Activated CD8-positive, alpha-beta memory T cell treated with anti-CD3 and anti-CD28 coated beads, Interleukin-2, amount 50 U/mL, for 48 hours (primary cell): ENCODE results near the gene HDAC9.

Source experiments
- DNase-seq: peaks from one replicate; pipeline ENCODE4 v3.0.0-alpha.2; 2020

HDAC9 gene

DNA sequence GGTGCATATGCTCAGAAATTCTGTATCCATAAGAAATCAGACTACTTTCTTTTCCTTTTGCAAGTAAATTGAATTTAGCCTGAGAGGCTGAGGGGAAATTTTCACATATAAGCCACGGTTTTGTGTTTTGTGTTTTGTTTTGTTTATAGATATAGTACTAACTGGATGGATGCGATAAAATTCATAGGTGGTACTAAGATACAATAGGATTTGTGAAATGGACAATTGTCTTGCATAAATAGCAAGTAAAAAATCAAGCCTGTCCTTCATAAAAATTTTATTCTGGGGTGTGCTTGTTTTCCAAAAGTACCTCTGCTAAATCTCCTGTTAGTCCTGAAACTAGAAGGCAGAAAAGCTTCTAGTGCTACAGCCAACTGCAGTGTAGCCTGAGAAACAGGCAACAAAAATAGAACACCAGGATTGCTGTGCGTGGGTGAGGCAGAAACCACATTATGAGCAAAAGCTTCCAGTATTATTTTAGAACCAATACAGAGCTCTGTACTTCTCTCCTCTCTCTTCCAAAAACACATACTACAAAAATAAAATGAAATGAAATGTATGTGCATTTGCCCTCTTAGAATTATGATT lies 634 bp upstream of the HDAC9 start:
- no peak for DNase-seq

DNA sequence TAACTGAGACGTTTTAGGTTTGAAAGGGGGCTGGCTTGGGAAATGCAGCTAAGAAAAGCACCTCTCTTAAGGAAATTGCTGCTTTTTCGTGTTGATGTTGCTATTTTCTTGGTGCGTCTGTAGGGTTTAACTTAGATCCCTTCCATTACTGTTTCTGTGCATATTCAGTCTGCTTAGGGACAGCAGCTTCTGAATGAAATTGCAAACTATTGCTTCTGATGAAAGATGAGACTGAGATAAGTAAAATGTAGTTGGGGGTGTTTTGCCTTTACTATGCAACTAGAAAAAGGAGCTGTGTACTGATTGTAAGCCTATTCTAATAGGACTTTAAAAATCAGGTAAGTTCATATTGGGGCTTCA lies 772 bp downstream of the HDAC9 start:
- no peak for DNase-seq

DNA sequence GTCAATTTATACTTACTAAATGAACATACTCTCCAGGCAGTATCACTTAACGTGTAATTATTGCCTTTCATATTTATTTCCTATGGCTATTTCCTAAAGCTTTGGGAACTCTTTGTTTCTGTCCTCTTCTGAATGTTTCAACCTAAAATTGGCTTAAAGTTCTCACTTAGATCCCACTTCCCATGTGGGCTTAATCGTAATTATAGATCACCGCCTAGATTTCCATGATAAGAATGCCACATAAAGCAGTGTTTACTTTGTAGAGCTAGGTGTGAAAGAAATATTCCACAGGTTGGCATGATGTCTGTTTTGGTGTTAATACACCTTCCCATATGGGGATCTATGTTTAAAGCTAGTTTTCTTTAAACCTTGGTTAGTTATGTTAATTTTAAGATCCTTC lies 1.5 kb downstream of the HDAC9 start:
- no peak for DNase-seq

DNA sequence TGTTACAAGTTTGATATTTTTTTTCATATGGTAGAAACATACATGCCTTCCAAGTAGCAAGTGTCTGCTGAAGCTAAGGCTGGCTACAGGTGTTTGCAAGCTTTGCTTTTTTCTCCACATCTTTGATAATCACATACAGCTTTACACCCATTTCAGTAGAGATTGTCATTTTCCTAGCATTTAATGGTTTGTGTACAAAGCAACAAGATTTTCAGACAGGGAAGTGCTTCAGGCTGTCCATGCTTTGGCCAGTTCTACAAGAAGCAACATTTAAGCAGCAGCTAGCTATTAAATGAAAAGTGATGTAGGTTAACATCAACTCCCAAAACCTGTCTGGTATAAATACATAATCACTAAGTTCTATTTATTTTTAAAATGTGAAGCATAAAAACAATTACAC lies 2.3 kb downstream of the HDAC9 start:
- no peak for DNase-seq

DNA sequence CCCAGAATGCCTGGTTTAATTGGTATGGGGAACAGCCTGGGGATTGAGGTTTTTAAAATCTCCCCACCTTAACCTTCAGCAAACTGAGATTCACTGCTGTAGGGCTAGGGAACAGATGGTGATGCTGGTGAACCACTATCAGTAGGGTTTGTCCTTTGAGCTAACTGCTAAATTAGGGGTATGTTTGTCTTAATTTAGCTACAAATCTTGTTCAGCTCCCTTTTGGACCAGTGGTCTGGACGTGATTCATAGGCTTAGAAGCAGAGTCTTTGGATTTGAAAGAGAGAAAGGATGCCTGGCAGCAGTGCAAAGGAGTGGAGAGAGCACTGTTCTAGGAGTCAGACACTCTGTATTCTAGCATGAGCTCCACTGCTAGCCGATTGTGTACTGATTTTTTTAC lies 2.8 kb downstream of the HDAC9 start:
- DNase-seq = no peak

DNA sequence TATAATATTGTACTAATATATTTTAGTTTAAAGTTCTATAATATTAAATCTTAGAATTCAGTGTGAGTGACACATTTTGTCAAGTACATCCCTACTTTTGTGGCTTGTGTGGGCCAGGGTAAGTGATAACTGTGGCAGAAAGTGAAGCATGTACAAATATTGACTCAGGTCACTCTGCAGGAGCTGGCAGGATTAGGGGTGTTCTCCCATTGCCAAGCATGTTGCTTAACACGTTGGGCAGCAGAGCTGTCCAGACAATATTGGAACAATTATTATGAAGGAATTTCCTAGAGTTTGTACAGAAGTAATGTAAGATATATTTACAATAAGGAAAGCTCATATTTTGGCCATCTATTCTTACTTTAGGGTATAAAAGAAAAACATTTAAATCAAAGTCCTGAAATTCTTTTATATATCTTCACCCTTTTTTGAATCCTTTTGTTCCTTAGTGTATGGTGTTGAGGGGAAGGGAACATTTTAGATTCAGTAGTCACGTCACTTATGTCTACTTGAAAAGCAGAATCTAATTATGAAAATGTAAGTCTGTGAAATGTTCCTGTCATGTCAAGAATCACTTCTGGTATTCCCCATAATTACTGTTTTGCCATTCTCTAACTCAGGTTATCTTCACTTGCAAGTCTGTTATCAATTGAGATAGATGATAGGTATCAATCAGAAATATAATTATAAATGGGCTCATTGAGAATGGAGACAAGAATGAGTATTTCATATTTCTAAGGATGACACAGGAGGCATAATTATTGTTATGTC lies 4.0 kb downstream of the HDAC9 start:
- DNase-seq = no peak

DNA sequence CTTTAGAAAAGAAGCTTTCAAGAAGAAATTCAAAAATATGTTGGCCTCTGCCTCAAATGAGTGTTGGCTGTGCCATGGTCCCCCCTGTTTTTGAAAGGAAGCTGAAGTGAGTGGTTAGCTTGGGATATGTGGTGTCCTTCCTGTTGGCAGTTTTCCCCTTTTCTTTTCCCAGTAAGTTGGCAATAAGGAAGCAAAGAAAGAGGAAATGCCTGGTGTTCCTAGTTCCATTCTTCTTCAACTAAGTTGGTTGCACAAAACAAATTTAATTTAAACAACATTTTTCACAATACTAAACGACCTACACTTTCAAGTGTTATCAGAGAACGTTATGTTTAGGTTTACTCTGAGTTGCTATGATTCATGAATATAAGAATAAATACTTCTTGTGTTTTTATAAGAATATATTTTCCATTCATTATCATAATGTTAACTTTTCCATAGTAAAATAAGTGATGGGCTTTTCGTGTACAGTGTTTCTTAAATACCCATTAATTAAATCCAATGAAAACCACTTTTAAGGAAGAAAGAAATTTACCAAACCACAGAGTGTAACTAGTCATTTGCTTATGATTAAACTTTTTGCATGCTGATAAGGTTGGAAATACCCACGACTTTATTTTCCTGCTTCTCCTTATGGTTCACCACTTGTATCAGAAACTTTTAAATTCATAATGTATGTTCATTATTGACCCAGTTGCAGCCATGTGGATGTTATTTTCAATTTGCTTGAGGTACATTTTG lies 7.7 kb downstream of the HDAC9 start:
- DNase-seq = no peak

DNA sequence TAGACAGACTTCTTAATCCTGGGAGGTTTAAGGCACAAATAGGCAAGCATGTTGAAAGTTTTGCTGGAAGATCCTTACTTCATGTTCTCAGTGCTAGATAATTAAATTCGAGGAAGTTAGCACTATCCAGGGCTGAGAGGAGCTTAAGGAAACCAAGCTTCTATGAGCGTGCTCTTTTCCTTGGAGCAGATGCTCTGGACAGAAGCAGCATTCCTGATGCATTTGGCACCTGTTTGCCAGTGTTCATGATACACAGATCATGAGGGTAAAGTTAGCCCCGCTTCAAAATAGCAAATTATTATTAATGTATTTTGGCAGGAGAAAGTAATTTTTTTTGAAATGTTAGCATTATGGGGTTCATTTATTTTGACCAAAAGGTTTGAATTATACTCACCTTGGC lies 9.4 kb downstream of the HDAC9 start:
- no peak for DNase-seq

DNA sequence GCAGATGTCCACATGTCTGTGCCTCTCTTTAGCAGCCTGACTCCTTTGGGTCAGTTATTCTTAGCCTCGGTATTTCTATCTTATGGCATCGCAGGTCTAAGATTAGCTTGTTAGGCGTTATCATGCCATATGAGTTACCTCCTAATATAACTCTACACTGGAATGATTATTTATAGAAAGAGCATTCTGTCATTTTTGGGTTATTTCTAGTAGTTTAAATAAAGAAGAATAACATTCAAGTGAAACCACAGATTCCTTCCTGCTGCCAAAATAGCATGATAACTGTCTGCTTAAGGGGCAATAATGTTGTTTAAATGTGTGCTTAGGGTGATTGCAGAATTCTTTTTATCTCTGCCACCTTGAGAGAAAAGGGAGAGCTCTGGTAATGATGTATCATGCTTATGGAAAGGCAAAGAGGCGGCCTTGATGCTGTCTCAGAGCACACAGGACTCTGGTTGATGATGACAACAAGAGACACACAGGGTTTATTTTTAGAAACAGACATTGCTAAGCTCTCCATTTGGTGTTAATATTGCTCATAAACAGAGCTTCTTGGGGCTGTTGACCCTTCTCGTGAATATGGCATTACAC lies 10.4 kb downstream of the HDAC9 start:
- DNase-seq = no peak

DNA sequence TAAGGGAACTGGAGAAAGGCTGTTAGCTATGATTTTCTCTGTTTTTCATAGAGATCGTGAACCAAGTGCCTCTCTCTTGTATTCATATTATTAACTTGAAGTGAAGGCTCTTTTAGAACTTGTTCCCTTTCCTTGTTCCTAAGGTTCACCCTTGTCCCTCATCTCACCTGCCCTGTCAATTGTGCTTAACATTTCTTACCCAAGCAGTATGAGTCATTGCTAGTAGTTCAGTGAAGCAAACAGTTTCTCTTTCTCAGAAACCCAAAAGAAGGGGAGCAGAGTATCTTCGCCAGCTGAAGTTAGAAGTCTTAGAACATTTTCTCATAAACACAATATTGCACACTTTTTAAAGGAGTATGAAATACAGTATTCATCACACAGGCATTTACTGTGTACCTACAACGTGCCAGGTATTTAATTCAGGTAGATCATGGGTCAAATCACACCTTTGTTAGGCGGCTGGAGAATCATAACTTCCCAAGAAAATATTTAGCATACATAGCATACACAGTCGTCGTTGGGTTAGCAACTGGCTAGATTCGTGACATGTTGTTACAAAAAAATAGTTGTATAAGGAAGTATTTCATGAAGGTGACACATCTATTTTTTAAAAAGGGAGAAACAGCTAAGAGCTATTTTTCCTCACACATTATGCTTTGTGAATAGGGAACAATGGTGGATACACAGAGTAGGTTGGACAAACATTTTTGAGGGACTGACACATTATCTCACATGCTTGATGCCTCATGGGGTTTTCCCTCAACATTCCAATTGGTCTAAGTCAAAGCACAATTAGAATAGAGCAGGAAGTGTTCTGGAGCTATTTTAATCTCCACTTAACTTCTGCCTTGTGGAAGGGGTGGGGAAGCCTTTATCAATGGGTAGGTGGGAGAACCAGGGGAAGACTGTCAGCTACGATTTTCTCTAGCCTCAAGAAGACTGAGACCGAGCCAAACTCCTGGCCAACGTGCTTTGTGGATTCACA lies 13.2 kb downstream of the HDAC9 start:
- no peak for DNase-seq

DNA sequence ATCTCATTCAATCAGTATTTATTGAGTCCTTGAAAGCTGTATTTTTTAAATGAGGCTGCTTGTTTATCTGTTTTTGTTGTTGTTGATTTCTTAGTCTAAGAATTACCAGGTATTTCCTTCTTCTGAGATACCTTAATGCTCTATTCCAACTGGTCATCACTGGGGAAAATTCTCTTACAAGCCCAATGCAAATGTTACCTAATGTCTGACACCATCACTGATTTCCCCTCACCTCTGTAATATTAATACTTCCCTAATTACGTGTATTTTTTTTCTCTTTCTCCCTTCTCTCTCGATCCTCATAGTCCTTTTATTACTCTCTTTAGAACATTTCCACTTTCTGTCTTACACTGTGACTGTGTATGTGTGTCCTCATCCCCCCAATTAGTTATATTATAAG lies 13.9 kb downstream of the HDAC9 start:
- DNase-seq = no peak

DNA sequence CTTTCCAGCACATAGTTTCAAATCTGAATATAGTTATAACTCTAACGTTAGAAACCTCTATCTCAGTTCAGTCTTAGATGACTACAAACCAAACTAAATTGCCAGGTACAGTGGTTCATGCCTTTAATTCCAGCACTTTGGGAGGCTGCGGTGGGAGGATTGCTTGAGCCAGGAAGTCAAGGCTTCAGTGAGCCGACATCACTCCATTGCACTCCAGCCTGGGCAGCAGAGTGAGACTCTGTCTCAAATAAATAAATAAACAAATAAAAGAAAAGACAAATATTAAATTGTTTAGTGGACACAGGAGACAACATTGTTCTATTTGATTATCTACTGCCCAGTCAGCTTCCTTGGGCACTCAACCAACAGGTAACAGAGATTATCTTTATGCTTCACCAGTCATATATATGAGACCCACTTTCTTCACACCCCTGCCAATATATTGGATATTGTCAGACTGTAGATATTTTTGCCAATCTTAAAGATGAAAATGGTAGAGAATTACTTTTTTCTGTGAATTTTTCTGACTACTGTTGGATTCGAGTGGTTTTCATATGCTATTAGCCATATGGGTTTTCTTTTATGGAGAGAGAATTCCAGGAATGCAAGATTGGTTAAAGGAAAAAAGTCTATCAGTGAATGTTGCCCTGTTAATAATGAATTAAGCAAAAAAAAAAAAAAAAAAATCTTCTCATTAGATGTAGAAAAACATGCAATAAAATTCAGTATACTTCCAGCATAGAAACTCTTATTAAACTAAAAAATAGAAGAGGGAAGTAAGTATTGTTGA lies 16.0 kb downstream of the HDAC9 start:
- DNase-seq = no peak

DNA sequence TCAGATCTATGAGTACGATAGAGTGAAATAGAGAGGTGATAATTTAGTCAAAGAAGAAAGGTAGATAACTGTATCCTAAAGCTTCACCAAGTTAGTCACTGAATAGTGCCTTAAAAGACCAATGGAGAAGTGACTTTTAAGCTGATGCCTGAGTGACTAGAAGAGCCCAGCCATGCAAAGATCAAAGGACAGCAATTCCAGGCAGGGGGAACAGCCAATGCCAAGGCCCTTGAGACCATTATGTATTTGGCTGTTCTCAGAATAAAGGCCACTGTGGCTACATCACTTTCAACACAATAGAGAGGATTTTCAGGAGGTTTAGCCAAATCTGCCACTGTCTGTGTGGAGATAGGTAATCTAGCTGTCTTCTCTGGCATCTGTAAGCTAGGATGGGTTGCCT lies 17.8 kb downstream of the HDAC9 start:
- no peak for DNase-seq

DNA sequence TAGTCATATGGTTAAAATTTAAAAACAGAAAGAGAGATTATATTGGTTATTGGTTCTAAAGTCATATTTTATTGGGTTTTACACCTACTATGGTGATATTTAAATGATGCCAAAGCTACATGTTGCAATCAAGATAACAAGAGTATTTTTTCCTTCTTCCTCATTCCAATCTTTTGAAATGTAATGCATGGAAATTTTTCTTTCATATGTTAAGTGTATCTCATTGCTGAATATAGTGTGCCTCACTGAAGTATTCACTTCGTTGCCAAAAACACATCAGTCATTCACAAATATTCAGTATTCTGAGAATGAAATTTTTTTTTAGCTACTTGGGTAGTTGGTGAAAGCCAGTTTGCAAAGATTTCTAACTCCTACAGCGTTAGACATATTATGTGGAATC lies 19.5 kb downstream of the HDAC9 start:
- DNase-seq = no peak

DNA sequence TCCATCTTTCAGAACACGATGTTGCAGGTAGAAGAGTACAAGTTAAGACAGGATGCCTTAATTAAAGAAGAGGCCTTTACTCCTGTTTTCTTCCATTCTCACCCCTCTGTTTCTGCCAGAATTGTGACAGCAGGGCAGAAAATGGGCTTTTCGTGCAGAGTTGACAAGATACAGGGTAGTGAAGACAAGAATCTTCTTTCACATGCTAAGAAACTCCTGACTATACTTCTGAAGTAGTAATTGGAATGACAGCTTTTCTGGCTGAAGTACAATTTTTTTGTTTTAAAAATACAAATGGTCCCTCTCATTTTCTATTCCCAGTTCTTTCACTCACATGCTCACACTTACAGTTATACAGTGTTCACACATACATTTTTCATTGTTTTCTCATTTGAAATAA lies 22.1 kb downstream of the HDAC9 start:
- no peak for DNase-seq

DNA sequence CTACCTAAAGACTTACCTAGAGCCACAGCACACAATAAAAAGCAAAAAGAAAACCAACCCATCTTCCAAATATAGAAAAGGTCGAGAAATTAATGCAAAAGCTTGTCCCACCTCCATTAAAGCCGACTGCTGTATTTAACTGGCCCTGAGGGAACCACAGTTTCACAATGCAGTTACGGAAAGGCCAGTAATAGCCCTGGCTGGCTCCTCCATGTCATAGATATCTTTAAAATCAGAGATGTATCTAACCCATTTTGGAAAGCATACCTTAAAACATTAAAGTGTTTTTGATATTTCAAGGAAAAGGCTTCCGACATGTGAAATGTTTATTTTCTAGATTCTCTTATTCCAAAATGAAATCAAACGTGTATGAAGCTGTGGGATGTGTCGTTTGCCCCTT lies 23.0 kb downstream of the HDAC9 start:
- no peak for DNase-seq

DNA sequence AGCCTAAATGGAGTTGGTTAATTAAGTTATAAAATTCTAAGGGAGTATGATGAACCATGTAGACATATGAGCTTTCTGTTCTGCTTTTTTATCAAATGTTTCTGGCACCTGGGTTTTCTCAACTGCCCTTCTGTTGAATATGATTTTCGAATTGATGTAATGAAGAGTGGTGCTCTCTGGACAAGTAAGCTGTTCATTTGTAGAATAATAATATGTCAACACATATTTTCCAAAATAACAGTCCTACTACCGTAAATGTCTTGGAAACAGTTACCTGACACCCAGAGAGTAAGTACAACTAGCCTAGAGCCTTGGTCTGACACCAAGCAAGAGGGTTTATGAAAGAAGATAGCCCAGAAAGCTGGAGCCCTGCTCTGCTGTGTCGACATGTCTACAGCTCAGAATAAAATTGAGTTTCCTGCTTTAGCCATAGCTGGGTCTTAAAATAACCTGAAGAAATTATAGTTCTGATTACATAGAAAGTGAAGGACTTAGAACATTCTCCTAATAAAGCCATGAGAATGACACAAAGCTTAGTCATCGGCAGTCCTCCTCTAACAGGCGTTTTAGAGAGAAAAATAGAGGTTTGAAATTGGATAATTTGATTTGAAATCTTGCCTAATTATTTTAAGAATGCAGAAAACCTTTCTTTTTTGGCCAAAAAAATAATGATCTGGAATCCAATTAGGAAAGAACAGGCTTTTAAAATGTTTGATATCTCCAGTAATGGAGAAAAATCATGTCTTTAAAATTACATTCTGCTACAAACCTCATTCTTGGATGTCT lies 25.1 kb downstream of the HDAC9 start:
- no peak for DNase-seq

DNA sequence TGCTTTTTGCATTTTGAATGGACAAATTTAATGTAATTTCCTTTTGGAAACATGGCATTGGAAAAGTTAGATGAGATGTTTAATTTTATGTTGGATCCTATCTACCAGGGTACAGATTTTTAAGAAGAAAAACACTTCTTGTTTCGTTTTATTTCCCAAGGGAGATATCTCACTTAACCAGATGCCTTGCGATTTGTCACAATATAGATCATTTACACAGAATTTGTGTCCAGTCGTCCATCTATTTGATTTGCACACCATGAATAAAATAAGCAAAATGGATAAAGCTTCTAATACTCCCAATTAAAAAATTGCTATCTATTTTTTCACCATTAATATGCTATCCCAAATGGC lies 25.7 kb downstream of the HDAC9 start:
- DNase-seq = no peak

DNA sequence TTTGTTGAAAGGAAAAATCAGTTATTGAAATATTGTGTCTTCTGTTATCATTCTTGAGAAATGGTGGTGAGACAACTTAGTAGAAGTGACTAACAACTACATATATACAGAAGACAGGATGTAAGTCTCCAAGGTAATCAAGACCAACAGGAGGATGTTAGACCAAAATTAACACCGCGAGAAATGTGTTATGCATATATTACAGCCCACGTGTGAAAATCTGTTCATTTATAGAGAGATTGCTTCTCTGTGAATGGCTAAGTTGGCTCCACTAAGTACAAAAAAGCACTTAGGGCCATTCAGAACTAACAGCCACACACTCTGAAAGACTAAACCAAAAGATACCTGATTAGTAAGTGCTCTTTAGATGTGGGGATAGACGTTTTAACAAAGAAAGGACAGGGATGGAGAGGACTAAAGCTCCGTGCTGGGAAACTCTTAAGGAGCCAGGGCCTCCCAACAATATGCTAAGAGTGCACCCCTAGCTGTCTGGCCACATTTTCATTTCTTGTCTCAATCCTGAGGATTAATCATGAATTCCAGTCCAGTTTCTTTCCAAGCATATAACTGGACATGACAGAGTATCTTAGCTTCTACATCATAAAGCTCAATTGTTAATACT lies 26.5 kb downstream of the HDAC9 start:
- no peak for DNase-seq

DNA sequence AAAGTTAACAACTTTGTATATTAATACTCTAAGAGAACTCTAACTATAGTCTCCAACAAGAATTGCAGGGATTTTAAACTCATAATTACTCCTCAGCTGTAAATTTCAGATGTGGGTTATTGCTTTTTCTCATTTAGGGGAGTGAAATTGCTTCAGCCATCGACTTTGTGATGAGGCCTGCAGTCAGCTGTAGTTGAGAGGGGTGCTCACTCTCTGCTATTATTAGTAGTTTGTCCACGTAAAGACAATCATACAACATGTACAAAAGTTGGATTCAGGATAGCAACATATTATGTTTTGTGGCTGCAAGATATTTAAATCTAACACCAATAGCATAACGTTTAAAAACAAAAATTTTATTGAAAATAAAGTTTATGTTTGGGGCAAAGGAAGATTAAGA lies 28.7 kb downstream of the HDAC9 start:
- DNase-seq = no peak
